Measurements from ENCODE around the gene DIPK1B.

Gene DIPK1B

GRCh38 chr9:136732444-136733178, 20.2 kb downstream of the DIPK1B start:
- no peaks in the 10 kb centered on the region for H3K27me3 ChIP-seq (ENCODE audit: insufficient read depth, poor library complexity, severe bottlenecking)
- no peak overlapping the region for H3K27ac ChIP-seq (replicated peaks)
- TF ChIP-seq SPI1 (IDR thresholded peaks at IDR 0.05; ENCODE audit: borderline replicate concordance, low read depth) = no peak
- TF ChIP-seq GABPA (IDR thresholded peaks at IDR 0.05; ENCODE audit: low read depth) = no peak
- TF ChIP-seq REST (IDR thresholded peaks at IDR 0.05; ENCODE audit: insufficient replicate concordance, low read depth) = no peak
- TF ChIP-seq CTCF (IDR thresholded peaks at IDR 0.05; ENCODE audit: insufficient read depth, low read length) = no peak
- no peak for TF ChIP-seq POLR2AphosphoS5 (IDR thresholded peaks at IDR 0.05; ENCODE audit: low read depth)
- H3K4me3 ChIP-seq (replicated peaks; ENCODE audit: insufficient read depth, low read length) = no peak overlapping the region
- no peak for DNase-seq (ENCODE audit: low read depth in 1 of 2, low spot score in 1 of 2)

DNA sequence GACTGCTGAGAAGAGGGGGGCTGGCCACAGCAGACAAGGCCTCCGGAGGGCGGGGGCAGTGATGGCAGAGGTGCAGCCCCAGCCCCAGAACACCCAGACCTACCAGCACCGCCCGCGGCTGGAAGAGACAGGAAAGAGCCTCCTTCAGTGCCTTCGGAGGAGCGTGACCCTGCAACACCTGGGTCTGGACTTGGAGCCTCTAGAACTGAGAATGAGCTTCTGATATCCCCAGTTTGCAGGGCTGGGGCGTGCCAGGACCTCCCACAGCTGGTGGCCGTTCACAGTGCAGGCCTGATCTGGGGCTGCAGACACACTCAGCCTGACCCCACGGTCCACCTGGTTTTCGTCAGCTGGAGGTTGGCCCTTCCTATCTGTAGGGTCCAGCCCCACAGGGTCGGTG, 21.2 kb downstream of the DIPK1B start:
- H3K27ac ChIP-seq (replicated peaks) = no peak overlapping the region
- no peaks in the 10 kb centered on the region for H3K27me3 ChIP-seq (ENCODE audit: insufficient read depth, poor library complexity, severe bottlenecking)
- no peak for DNase-seq (ENCODE audit: low read depth in 1 of 2, low spot score in 1 of 2)
- no peak overlapping the region for H3K4me3 ChIP-seq (replicated peaks; ENCODE audit: insufficient read depth, low read length)
- TF ChIP-seq CTCF (IDR thresholded peaks at IDR 0.05; ENCODE audit: insufficient read depth, low read length) = no peak
- no peak for TF ChIP-seq SPI1 (IDR thresholded peaks at IDR 0.05; ENCODE audit: borderline replicate concordance, low read depth)

GRCh38 chr9:136734837-136735496, 22.6 kb downstream of the DIPK1B start:
- no peak overlapping the region for H3K4me3 ChIP-seq (replicated peaks; ENCODE audit: insufficient read depth, low read length)
- no peak for DNase-seq (ENCODE audit: low read depth in 1 of 2, low spot score in 1 of 2)
- no peaks in the 10 kb centered on the region for H3K27me3 ChIP-seq (ENCODE audit: insufficient read depth, poor library complexity, severe bottlenecking)
- no peak overlapping the region for H3K27ac ChIP-seq (replicated peaks)
- TF ChIP-seq GABPA (IDR thresholded peaks at IDR 0.05; ENCODE audit: low read depth) (no peak), POLR2AphosphoS5 (IDR thresholded peaks at IDR 0.05; ENCODE audit: low read depth) (no peak), REST (IDR thresholded peaks at IDR 0.05; ENCODE audit: insufficient replicate concordance, low read depth) (no peak), CTCF (IDR thresholded peaks at IDR 0.05; ENCODE audit: insufficient read depth, low read length) (no peak), SPI1 (IDR thresholded peaks at IDR 0.05; ENCODE audit: borderline replicate concordance, low read depth) (no peak)
